Neural progenitor cell (in vitro differentiated cells): ENCODE data around the gene EMC8.

Experiments used
- CTCF ChIP-seq: fragments of 200-600 bp; sonication (generic); IDR thresholded peaks from 2 replicates; pipeline ENCODE4 v1.5.1; 2017; ENCODE audit warnings: antibody characterized with exemption, mild to moderate bottlenecking
- EZH2 ChIP-seq: fragments of 200-600 bp; sonication (generic); IDR thresholded peaks from 2 replicates; pipeline ENCODE4 v1.6.1; 2017; ENCODE audit warnings: antibody characterized with exemption, mild to moderate bottlenecking, moderate library complexity
- EZH2phosphoT487 ChIP-seq: fragments of 200-600 bp; sonication (generic); IDR thresholded peaks from 2 replicates; pipeline ENCODE4 v1.6.1; 2017; ENCODE audit warnings: antibody characterized with exemption

- TF ChIP-seq CTCF (no peak), EZH2phosphoT487 (no peak), EZH2 (no peak)
Observed at GRCh38 chr16:85830821-85831220, 31.5 kb upstream of the EMC8 start.
